ENCODE data around the gene ANKRD13A.
"Not testable (repeated sequence)": the region's sequence is repeated elsewhere in the genome, so short reads cannot be mapped to it uniquely, and the experiment has no call there.

Gene ANKRD13A

GRCh38 chr12:110048242-110049027, 49.2 kb downstream of the ANKRD13A start, which contains the start of gene C12orf76:
Gene C12orf76, minus strand, starts transcription at chr12:110048522. Its CDS starts 27 bp downstream, at chr12:110048495.
- peak; percentile 76 to 83 (median 83) for DNase-seq (ENCODE audit: low read depth in 3 of 3)

- DNase-seq (ENCODE audit: low read depth in 3 of 3) = not testable (repeated sequence)
Observed at GRCh38 chr12:110049034-110049433, 49.8 kb downstream of the ANKRD13A start.

GRCh38 chr12:110049666-110050065, 50.4 kb downstream of the ANKRD13A start:
- DNase-seq (ENCODE audit: low read depth in 3 of 3) = not testable (repeated sequence)

- no peak for DNase-seq (ENCODE audit: low read depth in 3 of 3)
Observed at GRCh38 chr12:110050927-110051326, 51.7 kb downstream of the ANKRD13A start.

- not testable (repeated sequence) for DNase-seq (ENCODE audit: low read depth in 3 of 3)
Observed at GRCh38 chr12:110055375-110056352, 56.4 kb downstream of the ANKRD13A start.

GRCh38 chr12:110056643-110057042, 57.4 kb downstream of the ANKRD13A start:
- DNase-seq (ENCODE audit: low read depth in 3 of 3) = not testable (repeated sequence)

- DNase-seq (ENCODE audit: low read depth in 3 of 3) = no peak
Observed at GRCh38 chr12:110058875-110059615, 59.8 kb downstream of the ANKRD13A start.

GRCh38 chr12:110059651-110060000, 60.4 kb downstream of the ANKRD13A start:
- DNase-seq (ENCODE audit: low read depth in 3 of 3) = no peak

GRCh38 chr12:110062241-110062640, 63.0 kb downstream of the ANKRD13A start:
- no peak for DNase-seq (ENCODE audit: low read depth in 3 of 3)

- DNase-seq (ENCODE audit: low read depth in 3 of 3) = no peak
Observed at GRCh38 chr12:110065540-110065939, 66.3 kb downstream of the ANKRD13A start.

- DNase-seq (ENCODE audit: low read depth in 3 of 3) = no peak
Observed at GRCh38 chr12:110067531-110067930, 68.3 kb downstream of the ANKRD13A start.

GRCh38 chr12:110068115-110068514, 68.9 kb downstream of the ANKRD13A start:
- DNase-seq (ENCODE audit: low read depth in 3 of 3) = not testable (repeated sequence)

GRCh38 chr12:110068654-110069053, 69.4 kb downstream of the ANKRD13A start:
- no peak for DNase-seq (ENCODE audit: low read depth in 3 of 3)

GRCh38 chr12:110071504-110071903, 72.3 kb downstream of the ANKRD13A start:
- DNase-seq (ENCODE audit: low read depth in 3 of 3) = no peak

- no peak for DNase-seq (ENCODE audit: low read depth in 3 of 3)
Observed at GRCh38 chr12:110071967-110072366, 72.7 kb downstream of the ANKRD13A start.

- DNase-seq (ENCODE audit: low read depth in 3 of 3) = not testable (repeated sequence)
Observed at GRCh38 chr12:110072636-110073035, 73.4 kb downstream of the ANKRD13A start.

- DNase-seq (ENCODE audit: low read depth in 3 of 3) = no peak
Observed at GRCh38 chr12:110073049-110073831, 74.0 kb downstream of the ANKRD13A start.

GRCh38 chr12:110074089-110074488, 74.9 kb downstream of the ANKRD13A start:
- no peak for DNase-seq (ENCODE audit: low read depth in 3 of 3)

GRCh38 chr12:110075880-110076279, 76.7 kb downstream of the ANKRD13A start:
- no peak for DNase-seq (ENCODE audit: low read depth in 3 of 3)

- no peak for DNase-seq (ENCODE audit: low read depth in 3 of 3)
Observed at GRCh38 chr12:110077800-110078199, 78.6 kb downstream of the ANKRD13A start.
